Daoy (cell line): Measurements from ENCODE around the gene IL1R1. TPM values are rescaled to one million over a fixed set of nuclear protein-coding genes. Genes with fewer than 3 reads are reported as not detected.

ENCODE experiments used
- DNase-seq: peaks from one replicate; pipeline ENCODE4 v3.0.0-alpha.2; 2015; ENCODE audit warnings: low read depth
- total RNA-seq: library from RNA; depleted of rRNA; stranded (reverse); fragments of >200 nt; shearing (Covaris generic); gene quantifications from 2 replicates; pipeline ENCODE4 v1.2.3, GENCODE V29; 2014

Gene IL1R1
- total RNA-seq, 1 experiment from 2014 or later = 1.1 TPM

DNA sequence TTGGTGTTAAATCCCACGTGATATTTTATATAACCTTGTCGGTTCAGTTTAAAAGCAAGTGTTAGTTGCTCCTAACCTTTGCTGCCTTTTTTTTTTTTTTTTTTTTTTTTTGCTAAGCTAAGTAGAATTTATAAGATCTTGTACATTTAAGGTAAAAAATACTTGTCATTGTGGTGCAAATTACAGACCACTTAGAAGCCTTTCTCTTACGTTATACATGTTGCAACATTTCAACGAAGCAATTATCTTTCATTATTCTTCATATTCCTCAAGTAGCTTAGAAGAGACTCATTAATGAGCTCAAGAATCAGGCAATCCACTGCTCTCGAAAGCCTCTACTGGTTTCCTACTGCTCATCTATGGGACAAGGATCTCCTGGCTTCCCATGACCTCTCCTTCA lies 29.4 kb downstream of the IL1R1 start:
- DNase-seq = no peak

DNA sequence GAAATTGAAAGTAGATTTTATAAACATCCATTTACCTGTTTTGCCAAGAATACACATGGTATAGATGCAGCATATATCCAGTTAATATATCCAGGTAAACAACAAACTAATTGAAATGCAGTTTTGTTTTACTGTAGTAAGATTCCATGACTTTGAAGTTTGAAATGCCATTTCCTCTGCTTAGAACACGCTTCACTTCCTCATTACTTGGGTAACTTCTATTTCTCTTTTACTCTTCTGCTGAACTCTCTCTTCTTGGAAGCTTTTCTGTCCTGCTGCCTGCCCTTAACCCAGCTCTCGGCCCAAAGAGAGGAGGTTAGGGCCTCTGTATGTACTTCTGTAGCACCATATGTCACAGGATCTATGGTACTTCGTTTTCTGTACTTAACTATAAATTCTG lies 30.2 kb downstream of the IL1R1 start:
- no peak for DNase-seq

DNA sequence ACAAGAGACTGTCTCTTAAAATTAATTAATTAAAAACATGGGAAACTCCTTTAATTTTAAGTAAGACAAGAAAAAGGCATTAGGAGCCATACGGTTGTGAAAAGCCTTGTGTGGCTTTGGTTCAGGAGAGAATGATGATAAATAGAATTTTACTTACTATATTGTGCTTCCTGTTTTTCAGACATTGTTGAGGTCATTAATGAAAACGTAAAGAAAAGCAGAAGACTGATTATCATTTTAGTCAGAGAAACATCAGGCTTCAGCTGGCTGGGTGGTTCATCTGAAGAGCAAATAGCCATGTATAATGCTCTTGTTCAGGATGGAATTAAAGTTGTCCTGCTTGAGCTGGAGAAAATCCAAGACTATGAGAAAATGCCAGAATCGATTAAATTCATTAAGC lies 33.6 kb downstream of the IL1R1 start:
- no peak for DNase-seq

DNA sequence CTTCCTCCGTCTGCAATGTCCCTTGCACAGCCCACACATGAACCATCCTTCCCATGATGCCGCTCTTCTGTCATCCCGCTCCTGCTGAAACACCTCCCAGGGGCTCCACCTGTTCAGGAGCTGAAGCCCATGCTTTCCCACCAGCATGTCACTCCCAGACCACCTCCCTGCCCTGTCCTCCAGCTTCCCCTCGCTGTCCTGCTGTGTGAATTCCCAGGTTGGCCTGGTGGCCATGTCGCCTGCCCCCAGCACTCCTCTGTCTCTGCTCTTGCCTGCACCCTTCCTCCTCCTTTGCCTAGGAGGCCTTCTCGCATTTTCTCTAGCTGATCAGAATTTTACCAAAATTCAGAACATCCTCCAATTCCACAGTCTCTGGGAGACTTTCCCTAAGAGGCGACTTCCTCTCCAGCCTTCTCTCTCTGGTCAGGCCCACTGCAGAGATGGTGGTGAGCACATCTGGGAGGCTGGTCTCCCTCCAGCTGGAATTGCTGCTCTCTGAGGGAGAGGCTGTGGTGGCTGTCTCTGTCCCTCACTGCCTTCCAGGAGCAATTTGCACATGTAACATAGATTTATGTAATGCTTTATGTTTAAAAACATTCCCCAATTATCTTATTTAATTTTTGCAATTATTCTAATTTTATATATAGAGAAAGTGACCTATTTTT lies 35.4 kb downstream of the IL1R1 start:
- no peak for DNase-seq

DNA sequence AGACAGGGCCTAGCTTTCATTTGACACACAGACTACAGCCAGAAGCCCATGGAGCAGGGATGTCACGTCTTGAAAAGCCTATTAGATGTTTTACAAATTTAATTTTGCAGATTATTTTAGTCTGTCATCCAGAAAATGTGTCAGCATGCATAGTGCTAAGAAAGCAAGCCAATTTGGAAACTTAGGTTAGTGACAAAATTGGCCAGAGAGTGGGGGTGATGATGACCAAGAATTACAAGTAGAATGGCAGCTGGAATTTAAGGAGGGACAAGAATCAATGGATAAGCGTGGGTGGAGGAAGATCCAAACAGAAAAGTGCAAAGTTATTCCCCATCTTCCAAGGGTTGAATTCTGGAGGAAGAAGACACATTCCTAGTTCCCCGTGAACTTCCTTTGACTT lies 36.5 kb downstream of the IL1R1 start:
- DNase-seq = no peak

DNA sequence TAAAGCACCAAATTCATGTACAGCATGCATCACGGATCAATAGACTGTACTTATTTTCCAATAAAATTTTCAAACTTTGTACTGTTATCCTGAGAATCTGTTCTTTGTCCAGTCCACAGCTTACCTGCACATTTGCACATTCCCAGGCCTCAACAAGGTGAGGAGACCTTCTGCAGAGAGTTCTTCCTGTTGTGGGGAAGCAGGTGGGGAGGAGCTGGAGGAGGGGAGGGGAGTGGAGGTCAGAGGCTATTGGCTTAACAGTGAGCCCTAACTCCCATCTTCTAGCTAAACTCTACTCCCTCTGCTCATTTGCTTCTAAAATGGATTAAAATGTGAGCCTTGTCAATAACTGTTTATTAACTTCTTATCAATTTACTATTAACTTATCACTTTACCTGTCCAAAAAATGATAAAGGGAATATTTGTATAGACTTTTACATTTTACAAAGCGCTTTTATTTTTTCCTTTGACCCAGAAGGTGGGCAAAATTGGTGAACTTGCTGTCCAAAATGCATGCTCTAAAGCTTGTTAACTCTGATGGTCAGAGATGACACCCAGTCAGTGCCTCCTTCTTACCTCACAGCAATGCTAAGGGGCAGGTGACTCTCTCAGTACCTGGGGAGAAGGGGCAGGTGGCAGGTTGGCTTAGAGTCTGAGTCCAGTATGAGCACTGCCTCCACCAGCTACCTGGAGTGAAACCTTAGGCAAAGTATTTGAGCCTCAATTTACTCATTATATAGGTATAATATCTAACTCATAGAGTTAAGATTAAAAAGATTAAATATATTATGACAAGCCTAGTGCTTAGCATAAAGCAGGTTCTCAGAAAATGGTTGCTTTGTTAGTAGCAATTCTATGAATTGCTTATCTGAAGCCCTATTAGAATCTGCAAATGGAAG lies 37.5 kb downstream of the IL1R1 start:
- no peak for DNase-seq

DNA sequence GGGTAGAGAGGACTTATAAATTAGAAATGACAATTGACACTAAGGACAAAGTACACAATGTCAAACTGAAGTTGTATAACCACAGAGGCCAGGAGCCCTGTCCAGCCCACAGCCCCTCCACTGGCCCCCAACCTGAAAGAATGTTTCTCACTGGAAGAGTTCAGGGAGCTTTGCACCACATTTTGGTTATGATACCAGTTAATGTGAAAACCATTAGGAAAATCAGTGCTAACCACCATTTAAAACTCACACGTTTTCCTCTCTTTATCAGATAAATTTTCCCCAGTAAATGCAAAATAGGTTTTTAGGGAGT lies 38.1 kb downstream of the IL1R1 start:
- no peak for DNase-seq

DNA sequence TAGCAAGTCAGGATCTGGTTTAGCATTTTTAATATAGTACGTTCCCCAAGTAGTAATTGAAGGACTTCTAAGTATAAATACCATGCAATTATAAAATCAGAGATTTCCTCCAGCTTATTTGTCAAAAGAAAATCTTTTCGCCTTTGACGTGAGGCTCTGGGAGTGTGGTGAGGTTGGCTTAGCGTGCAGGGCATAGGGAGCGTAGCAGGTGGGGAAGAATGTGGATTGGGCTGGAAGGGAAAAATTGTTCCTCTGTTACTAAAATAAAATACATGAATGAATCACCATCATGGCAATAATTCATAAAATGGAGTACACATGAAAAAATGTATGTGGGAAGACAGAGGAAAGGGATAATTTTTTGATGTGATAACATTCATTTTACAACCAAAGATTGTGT lies 38.8 kb downstream of the IL1R1 start:
- no peak for DNase-seq

DNA sequence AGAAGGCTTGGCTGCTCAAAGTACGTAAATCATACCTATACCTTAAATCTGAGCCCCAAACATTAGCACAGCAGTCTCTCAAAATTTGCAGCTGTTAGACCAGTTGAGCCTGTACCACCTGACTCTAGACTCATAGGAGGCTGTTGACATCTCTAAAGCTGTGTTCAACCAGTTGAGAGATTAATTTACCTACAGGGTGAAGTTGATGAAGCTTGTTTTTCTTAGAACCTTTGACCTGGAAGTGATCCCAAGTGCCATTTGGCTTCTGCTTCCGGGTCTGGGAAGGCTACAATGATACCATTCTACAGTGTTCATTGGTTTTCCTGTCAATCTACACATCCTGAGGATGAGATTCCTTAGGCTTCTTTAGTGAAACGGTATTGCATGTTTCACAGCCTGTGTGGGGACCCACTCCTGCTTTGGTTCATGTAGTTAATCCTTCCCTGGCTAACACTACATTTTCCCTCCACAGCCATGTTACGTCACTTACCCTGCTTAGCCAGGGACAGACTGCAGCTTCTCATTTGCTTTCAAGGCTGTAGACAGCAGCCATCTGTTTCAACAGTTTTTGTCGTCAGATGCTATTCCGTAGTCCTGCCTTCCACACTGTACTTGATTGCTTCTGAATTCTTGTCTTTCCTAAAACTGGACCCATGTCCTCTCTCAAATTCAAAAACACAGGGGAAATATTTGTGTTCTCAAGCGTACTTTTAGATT lies 39.5 kb downstream of the IL1R1 start:
- no peak for DNase-seq

DNA sequence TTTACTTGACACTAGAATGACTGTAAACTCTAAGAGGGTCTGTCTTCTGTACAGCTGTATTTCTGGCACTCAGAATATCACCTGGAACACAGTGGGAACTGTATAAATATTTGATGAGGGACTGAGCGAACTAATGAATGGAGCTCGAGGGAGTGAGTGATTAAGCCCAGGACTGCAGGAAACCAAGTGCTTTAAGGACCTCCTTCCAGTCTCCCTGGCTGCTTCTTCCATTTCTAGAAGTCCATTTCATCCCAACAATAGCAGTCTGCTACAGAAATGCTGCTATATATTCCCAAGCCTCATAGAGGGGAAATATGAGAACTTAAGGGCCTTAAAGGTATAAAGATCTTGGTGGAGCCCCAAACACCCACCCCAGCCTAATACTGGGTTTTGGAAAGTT lies 41.5 kb downstream of the IL1R1 start:
- no peak for DNase-seq

DNA sequence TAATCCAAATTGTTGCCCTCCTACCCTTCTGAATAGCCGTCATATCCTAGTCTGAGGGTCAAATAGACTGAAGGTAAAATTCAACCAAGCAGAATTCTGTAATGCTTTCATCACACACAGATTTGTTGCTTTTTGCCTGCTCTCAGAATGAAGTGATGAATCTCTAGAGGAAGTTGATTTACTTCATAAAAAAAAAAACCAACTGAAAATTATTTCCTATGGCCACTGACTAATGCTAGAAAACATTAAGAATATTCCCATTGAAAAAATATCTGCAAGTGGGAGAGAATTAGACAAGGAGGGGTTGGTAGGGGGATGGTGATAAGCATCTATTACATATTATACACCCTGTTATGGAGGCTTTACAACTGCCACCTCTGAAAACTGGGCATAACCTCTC lies 42.0 kb downstream of the IL1R1 start:
- DNase-seq = no peak

DNA sequence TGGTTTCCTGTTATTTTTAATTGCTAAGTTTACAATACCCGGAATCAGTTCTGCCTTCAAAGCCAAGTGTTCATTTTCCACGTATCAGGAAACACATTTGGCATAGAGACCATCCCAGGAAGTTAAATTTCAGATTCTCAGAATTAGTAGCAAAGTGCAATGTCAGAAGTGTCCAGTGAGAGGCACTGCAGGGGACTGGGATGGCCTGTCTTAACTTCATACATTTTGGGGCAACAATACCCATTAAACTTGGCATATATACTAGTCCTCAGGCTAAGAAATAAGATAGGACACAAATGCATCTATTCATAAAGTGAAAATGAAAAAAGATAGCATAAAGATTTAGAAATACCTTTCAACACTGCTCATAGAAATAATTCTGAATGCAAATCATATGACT lies 42.8 kb downstream of the IL1R1 start:
- DNase-seq = no peak

DNA sequence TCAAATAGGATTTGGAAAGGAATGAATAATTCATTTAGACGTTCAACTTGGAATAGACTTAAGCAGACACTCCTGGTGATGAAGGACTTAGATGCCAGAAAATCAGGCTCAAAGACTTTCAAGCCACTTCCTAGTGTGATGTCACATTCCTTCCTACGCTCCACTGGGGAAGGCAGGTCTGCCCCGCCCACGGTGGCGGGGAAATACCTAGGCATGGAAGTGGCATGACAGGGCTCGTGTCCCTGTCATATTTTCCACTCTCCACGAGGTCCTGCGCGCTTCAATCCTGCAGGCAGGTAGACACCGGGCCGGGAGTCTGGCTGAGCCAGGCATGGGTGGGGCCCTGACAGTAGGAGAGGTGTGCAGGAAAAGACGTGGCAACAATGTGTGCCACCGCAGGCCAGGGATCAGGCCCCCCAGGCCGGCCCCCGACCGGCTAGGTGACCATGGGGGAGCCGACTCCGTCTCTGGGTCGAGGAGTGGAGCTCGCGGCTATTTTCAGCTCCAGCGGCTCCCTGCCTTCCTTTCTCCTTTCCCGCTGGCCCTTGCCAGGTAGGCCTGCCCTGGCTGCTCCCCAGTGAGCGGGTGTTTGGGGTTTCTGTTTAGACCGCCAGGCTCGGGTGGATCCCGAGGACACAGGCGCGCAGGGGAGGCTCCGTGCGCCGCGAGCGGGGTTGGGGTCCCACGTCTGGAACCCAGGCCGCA lies 44.4 kb downstream of the IL1R1 start, which contains the start of gene IL1RL2:
Gene IL1RL2 (plus strand): TSS at position 233 of the 705 bp plus-strand sequence. CDS start 845 bp downstream, outside the sequence.
- peak; percentile 8 for DNase-seq

DNA sequence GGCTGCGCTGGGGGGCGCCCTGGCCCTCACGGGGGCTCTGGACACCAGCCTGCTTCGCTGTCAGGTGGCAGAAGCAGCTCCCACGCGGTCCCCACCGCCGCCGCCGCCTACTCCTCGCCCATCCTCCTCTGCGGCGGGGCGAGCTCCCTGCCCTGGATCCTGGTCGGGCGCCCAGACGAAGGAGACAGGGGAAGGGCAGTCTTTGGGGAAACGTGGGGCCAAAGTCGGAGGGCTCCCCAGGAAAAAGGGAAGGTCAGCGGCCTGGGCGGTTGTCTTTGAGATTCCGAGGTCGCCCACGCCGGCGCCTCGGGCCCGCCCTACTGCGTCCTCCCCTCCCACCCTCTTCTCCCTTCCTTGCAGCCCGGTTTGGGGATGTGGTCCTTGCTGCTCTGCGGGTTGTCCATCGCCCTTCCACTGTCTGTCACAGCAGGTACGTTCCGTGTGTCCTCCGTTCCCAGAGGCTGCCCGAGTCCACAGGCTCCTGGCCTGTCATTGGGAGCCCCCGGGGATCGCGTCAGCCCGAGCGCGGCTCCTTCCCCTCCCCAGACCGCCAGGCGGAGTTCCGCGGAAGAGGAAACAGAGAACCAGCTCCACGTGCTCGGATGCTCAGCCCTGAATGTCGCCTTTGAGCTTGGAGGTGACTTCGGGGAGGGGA lies 45.1 kb downstream of the IL1R1 start:
- peak; percentile 31 for DNase-seq

DNA sequence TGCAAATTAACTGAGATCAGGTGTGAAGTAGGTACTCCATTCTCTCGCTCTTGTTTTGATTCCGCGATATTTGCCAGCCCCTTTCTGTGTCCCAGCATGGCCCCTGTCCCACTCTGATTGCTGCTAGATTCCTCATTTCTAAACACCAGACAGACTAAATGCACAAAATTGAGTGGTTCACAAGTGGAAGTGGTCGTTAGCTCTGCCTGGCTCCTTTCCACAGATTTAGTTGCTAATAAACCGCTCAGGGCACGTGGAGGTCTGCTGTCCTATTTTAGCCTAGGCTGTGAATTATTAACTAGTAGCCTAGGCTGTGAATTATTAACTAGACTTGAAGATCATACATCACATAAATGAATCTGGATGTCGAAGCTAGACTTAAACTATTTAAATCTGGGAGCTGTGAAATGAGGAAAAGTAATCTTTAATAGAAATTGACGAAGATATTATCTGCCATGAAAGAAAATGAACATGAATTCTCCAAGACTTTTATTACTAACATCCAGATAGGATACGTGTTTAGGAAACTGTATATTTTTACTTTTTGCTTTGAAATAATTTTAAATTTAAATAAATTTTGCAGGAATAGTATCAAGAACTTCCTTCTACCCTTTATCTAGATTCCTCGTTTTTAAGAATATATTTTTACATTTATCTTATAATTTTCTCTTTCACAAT lies 48.0 kb downstream of the IL1R1 start:
- DNase-seq = no peak

DNA sequence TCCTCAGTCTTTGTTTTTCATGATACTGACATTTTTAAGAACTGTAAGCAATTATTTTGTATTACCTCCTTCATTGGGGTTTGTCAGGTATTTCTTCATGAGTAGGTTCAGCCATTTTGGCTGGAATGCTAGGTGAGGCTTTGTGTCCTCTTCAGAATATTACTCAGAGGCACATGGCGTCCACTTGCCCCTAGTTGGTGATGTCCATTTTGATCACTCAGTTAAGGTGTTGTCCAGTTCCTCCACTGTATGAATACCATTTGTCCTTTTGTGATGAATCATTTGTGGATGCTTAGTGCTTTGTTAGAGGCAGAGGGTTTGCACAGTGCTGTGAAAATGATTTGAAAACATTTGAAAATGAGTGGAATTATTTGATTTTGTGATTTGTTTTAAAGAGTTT lies 49.0 kb downstream of the IL1R1 start:
- no peak for DNase-seq

DNA sequence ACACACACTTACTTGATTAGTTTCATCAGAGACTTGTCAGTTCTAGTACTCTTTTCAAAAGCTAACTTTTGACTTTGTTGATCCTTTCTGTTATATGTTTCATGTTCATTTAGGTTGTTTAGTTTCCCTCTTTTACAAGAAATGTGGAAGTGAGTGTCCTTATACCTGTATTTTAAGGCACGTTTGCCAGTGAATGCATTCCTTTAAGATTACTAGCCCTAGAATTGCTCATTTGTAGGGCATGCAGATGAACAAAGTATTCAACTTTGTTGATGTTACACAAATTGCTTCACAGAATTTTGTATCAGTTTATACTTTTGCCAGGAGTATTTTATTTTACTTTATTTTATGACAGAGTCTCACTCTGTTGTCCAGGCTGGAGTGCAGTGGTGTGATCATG lies 50.5 kb downstream of the IL1R1 start:
- no peak for DNase-seq

DNA sequence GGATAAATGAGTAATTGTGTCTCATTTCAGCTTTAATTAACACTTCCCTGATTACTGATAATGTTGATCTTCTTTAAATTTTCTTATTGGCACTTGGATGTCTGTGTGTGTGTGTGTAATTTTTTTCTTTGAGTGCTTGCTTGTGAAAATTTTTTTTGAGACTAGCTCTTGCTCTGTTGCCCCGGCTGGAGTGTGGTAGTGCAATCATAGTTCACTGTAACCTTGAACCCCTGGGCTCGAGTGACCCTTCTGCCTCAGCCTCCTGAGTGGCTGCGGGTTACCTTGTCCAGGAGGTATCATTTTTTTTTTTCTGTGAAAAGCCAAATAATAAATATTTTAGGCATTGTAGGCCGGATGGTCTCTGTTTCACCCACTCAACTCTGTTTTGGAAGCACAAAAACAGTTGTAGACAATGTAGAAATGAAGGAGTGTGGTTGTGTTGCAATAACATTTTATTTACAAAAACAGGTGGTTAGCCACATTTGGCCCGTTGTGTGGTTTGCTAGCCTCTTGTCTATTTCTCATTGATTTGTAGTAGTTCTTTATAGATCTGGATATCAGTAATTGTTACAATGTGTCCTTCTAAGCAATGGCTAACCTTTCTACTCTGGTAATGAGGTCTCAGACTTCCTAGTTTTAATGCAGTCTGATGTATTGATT lies 52.2 kb downstream of the IL1R1 start:
- no peak for DNase-seq

DNA sequence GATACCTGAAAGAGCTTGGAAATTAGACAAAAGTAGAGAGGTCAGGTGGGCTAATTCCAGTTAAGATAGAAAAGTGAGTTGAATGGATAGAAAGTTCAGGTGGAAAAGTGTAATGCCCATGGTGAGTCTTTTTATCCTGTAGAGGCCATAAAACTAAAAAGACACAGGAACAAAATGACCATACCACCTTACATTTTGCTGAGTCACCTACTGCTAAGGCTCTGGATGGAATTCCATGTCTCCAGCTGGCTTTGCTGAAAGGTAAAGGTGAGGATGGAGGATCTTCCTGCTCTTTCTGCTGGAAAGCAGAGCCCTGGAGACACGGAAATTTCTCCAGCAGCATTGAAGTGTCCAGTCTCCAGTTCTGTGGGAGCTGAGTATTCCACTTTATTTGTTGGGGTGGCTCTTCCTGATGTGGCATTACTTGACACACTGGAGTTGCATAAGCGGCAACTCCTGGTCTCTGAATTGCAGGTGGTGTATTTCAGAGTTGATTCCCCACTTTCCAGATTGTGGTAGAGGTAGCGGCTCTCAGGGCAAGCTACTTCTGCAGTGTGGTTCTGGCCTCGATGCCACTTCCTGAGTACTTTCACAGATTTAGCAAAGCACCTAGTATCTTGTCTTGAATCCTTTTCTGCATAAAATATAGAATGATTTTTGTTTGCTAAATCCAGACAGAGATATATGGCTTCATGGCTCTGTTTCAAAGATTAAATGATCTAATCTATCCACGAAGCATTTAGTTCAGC lies 55.0 kb downstream of the IL1R1 start:
- no peak for DNase-seq

DNA sequence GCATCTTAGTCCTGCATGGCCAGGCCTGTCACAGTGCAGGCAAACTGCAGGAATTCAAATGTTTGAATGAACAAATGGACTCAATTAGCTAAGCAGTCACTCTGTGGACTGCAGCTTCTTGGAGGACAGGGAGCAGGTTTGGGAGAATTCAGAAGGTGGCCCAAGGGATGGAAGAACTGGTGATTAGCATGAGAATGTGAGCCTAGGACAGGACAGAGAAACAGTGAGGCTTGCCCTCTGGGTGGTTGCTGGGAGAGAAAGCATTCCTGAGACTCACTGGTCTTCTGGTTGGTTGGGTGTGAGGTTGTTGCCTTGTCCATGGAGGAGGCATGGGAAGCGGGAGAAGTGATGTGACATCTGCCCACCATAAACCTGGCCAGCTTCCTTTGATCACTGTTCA lies 58.0 kb downstream of the IL1R1 start:
- no peak for DNase-seq
